T-helper 9 cell (primary cell): ENCODE measurements around the gene POLR2H.

Experiments
- DNase-seq: peaks from one replicate; pipeline ENCODE4 v3.0.0-alpha.2; 2020

Gene POLR2H

DNA sequence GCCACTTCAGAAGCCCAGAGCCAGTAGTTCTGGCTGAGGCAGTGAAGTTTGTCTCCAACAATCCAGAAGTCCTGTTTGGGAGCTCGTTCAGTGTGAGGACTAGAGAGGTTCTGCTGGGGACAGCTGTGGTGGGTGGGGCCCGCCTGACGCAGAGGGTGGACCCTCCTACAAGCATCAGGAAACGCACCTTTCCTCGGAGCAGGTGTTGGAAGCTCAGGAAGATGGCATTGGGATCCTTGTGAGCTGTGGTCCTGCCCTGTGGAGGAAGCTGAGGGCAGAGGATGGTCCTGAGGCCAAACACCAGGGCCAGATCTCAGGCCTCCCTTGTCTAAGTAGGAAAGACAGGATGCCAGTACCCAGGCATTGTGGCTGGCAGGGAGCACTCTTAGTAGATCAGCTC is 11.4 kb downstream of the POLR2H start:
- DNase-seq: no peak

DNA sequence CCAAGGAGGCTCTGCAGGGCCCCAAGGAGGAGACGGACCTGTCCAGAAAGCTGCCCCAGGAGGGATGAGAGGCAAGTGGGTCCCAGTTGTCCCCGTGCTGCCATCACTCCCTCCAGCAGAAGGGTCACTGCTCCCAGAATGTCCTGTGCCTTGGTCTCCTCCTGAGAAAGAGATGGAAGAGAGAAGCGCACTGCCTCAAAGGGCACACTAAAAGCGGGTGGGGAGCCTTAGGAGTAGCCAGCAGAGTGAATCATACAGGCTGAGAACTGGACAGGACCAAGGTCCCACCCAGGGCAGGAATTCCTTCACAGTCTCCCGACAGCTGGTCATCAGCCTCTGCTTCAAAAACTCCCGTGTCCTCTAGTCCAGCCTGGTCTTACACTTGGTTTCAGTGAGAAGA is 11.9 kb downstream of the POLR2H start:
- DNase-seq: no peak

DNA sequence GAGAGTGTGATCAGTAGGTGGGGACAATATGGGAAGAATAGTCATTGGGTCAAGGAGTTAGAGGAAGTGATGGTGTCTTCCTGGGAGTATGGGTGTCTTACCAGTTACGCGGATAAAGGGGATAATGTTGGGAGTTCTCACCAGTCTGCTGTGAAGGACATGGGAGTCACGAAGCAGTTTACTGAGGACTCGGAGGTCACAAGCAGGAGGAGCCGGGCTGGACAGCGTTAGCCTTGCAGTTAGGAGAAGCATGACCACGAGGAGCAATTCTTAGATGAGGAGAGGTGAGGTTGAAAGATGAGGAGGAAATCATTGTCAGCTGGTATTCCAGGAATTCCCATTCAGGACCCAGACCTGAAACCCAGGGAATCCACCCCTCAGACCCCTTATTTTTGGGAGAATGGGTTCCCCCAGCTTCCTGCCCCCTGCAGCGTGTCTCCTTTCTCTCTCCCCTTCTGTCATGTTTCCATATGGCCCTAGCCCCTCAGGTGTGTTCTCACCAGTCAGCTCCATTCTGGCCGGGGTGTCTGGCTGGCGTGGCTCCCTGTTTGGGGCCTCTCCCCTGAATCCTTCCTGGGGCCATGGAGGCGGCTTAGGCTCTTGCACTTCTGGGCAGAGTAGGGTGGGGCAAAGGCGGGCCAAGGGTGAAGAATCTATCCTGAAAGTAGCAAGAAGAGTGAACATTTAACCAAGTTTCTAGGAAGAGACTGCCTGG is 14.4 kb downstream of the POLR2H start:
- no peak for DNase-seq

DNA sequence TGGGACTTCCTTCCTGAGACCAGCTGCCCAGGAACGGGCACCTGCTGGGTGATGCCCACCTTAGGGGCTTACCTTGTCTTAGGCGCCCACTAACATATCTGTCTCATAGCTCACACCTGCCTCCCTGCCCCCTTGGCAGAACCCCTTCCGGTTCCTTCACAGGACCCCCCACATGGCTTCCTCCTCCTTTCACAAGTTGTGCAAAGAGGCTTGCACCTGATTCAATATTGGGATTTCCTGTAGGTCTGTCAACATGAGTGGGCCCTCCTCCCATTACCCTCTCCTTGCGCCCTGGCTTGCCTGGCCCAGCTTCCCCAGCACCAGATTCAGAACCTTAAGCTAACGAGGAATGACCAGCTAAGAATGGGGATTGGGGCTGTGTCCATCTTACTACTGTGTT is 15.9 kb downstream of the POLR2H start:
- no peak for DNase-seq

DNA sequence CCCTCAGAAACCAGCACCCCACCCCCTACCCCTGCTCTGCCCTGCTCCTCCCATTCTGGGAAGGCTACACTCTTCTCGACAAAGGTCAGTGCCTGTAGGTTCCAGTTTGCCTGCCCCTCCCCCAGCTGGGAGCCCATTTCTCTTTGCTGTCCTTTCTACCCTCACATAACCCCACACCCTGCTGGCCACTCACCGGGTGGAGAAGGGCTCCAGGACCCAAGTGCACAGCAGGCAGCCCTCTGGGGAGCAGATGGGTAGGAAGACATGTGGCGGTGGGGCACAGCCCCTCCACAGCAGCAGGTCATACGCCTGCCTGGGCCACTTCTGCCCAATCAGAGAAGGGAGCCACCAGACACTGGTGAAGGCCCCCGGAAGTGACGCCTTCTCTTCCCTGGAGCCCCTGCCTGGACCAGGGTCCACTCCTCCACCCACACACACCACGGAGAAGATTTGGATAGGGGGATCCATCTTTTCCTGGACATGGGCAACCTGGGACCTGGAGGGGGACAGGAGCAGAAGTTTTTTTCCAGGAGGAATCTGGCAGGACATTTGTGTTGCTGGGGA is 16.5 kb downstream of the POLR2H start, which contains the start of gene THPO:
Gene THPO (minus strand): TSS at position 326 of the 564 bp plus-strand sequence. CDS start 1,948 bp downstream, outside the sequence.
- no peak for DNase-seq

DNA sequence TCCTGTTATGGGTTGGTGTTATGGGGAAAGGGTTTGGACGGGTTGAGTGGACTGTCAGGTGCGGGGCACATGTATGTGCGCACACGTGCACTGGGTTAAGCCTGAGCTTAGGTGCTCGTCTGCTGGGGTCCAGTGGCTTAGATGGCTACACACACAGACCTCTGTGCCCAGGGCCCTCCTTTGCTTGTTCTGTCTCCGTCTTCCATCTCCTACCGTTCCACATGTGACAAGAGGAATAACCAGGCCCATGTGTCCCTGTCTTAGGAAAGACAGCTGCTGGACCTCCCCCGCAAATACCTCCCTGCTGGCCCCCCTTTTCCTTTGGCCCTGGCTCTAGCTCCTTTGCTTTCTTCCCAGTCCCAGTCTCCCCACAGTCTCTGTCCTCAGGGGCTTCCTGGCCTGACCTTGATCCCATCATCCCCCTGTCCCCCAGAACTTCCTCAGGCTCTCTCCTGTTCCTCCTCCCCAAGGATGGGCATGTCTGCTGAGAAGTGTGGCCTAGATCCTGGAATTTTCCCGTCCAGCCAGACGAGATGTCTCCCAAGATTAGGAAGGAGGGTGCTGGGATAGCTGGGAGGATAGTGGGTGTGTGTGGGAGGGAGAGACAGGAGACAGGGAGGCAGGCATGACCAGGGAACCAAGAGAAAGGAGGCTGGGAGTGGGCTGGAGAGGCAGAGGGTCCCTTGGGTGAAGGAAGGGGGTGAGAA is 17.3 kb downstream of the POLR2H start:
- DNase-seq: no peak

DNA sequence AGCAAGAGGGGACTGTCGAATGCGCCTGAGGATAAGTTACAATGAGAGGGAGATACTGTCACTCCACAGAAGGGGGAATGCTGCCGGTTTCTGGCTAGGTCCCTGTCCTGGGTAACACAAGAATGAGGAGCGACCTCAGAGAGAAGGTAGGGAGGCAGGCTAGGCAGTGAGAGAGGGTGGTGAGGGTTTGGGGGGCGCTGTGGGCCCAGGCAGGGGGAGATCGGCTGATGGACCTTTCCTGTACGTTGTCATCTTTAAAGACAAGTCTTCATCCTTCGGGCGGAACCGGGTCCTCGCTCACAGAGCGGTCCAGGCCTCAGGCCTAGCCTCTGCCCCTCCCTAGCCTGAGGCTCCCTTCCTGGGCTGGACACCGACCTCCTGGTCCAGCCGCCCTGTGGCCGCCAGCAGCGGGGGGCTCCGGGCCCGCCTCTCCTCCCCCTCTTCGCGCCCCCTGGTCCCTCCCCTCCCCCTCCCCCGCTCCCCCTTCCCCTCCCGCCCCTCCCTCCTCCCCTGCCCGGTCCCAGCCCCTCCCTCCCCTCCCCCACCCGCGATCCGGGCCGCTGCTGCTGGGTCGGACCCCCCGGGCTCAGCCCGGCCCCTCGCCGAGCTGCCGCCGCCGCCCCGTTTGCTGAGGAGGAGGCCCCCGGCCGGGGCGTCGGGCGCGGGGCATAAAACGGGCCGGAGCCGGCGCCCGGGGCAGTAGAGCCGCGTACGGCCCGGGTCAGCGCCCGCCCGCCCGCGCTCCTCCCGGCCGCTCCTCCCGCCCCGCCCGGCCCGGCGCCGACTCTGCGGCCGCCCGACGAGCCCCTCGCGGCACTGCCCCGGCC is 18.1 kb downstream of the POLR2H start, which contains the start of gene CHRD:
Gene CHRD (plus strand): TSS at position 697 of the 827 bp plus-strand sequence. CDS start 265 bp downstream, outside the sequence.
- no peak for DNase-seq

DNA sequence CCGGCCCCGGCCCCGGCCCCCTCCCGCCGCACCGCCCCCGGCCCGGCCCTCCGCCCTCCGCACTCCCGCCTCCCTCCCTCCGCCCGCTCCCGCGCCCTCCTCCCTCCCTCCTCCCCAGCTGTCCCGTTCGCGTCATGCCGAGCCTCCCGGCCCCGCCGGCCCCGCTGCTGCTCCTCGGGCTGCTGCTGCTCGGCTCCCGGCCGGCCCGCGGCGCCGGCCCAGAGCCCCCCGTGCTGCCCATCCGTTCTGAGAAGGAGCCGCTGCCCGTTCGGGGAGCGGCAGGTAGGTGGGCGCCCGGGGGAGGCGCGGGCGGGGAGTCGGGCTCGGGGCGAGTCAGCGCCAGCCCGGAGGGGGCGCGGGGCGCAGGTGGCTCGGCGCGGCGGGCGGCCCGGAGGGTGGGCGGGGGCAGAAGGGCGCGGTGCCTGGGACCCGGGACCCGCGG is 18.7 kb downstream of the POLR2H start:
- peak; percentile 15 for DNase-seq

DNA sequence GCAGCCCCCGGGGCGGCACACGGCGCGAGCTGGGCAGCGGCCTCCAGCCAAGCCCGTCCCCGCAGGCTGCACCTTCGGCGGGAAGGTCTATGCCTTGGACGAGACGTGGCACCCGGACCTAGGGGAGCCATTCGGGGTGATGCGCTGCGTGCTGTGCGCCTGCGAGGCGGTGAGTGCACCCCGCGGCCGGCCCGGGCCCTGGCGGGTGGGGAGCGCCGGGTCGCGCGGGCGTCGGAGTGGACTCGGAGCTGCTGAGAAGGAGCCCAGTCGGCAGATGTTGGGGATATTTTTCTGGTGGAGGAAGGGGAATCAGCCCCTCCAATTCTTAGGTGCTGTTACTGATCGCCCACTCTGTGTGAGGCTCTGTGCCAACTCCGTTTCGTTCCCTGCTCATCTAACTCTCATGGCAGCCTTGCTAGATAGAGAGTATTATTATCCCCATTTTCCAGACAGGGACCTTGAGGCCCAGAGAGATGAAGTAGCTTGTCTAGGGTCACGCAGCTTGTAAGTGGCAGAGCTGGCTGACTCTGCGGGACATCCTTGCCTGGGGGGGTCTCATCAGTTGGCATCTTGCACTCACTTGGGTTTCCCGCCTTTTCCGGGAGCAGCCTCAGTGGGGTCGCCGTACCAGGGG is 19.2 kb downstream of the POLR2H start:
- no peak for DNase-seq

DNA sequence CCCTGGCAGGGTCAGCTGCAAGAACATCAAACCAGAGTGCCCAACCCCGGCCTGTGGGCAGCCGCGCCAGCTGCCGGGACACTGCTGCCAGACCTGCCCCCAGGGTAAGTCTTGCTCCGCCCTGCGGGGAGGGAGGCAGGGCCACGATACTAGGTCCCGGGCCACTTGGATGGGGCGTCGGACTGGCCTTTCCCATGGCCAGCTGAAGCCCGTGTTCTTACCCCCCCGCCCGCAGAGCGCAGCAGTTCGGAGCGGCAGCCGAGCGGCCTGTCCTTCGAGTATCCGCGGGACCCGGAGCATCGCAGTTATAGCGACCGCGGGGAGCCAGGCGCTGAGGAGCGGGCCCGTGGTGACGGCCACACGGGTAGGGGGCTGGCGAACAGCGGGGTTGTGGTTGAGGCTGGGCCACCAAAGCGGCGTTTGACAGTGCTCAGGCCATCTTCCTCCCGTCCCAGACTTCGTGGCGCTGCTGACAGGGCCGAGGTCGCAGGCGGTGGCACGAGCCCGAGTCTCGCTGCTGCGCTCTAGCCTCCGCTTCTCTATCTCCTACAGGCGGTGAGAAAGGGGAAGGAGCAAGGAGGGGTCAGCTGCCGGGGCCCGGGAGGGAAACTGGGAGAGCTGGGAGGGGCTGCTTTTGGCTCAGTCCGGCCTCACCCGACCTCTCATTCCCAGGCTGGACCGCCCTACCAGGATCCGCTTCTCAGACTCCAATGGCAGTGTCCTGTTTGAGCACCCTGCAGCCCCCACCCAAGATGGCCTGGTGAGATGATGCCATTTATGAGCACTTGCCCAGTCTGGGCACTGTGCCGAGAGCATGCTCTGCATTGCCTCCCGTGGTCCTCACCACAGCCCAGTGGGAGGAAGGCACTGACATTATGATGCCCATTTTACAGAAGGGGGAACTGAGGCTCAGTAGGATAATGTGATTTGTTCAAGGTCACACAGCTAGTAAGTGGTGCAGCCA is 20.0 kb downstream of the POLR2H start:
- no peak for DNase-seq

DNA sequence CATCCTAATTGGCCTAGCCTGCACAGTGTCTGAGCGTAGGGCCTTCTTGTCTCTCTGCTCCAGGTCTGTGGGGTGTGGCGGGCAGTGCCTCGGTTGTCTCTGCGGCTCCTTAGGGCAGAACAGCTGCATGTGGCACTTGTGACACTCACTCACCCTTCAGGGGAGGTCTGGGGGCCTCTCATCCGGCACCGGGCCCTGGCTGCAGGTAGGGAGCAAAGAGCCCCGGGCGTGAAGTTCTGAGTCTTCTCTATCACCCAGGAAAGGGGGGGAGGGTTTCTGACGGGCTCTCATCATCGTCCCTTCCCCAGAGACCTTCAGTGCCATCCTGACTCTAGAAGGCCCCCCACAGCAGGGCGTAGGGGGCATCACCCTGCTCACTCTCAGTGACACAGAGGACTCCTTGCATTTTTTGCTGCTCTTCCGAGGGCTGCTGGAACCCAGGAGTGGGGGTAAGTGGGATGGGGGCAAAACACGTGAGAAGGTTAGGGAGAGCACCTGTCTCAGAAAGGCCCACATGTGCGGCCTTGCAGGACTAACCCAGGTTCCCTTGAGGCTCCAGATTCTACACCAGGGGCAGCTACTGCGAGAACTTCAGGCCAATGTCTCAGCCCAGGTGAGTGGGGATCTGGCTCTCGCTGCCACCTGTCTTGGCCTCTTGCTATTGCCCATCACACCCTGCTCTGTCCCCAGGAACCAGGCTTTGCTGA is 21.0 kb downstream of the POLR2H start:
- DNase-seq: no peak

DNA sequence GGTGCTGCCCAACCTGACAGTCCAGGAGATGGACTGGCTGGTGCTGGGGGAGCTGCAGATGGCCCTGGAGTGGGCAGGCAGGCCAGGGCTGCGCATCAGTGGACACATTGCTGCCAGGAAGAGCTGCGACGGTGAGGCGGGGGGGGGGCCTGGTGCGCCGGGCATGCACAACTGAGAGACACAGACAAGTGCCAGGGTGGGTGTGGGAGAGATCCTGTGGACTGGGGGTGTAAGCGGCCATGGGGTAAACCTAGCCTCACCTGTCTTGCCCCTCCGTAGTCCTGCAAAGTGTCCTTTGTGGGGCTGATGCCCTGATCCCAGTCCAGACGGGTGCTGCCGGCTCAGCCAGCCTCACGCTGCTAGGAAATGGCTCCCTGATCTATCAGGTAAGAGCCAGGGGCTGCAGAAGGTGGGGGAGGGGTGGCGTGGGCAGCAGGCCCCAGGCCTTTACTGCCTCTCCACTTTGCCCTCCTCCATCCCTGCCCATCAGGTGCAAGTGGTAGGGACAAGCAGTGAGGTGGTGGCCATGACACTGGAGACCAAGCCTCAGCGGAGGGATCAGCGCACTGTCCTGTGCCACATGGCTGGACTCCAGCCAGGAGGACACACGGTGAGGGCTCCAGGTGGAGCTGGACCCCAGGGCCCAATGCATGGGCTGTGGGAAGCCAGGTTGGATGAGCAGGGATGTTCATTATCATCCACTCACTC is 21.7 kb downstream of the POLR2H start:
- DNase-seq: no peak

DNA sequence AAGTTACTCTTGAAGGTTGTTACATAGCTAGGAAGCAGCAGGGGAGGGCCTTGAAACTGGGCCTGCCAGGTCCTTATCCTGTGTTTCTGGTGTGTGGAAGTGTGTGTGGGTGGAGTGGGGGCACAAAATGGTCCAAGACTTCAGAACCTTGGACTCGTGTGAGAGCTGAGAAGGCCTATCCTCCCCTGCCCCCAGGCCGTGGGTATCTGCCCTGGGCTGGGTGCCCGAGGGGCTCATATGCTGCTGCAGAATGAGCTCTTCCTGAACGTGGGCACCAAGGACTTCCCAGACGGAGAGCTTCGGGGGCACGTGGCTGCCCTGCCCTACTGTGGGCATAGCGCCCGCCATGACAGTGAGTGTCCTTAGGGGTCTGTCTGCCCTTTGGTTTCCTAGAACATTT is 22.8 kb downstream of the POLR2H start:
- no peak for DNase-seq

DNA sequence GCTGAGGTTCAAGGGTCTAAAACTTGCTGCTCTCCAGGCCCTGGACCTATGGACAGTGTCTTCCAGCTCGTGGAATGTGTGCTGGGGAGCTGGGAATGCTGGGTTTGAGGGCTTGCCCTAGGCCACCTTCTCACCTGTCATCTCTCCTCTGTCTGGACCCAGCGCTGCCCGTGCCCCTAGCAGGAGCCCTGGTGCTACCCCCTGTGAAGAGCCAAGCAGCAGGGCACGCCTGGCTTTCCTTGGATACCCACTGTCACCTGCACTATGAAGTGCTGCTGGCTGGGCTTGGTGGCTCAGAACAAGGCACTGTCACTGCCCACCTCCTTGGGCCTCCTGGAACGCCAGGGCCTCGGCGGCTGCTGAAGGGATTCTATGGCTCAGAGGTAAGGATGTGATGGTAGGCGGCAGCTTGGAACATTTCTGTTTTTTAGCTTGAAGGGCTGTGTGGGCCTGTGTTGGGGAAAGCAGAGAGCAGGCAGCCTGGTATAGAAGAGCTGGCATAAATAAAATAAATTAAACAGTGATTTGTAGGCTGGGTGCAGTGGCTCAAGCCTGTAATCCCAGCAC is 23.4 kb downstream of the POLR2H start:
- no peak for DNase-seq

DNA sequence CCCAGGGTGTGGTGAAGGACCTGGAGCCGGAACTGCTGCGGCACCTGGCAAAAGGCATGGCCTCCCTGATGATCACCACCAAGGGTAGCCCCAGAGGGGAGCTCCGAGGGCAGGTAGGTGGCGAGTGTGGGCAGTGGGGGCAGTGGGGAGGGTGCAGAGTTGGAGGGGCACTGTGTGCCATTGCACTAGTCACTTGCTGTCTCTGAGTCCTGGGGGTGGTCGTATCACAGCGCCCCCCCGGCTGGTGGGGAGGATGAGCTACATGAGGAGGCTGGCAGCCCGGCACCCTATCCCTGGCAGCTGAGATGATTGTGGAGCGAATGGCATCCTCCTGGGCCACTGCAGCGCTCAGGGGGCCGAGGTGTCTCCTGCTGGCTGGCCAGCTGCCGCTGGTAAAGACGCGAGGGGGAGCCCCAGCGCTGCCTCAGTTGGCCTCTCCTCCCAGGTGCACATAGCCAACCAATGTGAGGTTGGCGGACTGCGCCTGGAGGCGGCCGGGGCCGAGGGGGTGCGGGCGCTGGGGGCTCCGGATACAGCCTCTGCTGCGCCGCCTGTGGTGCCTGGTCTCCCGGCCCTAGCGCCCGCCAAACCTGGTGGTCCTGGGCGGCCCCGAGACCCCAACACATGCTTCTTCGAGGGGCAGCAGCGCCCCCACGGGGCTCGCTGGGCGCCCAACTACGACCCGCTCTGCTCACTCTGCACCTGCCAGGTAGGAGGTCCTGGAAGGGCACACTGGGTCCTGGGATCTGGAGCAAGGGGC is 24.7 kb downstream of the POLR2H start:
- no peak for DNase-seq

DNA sequence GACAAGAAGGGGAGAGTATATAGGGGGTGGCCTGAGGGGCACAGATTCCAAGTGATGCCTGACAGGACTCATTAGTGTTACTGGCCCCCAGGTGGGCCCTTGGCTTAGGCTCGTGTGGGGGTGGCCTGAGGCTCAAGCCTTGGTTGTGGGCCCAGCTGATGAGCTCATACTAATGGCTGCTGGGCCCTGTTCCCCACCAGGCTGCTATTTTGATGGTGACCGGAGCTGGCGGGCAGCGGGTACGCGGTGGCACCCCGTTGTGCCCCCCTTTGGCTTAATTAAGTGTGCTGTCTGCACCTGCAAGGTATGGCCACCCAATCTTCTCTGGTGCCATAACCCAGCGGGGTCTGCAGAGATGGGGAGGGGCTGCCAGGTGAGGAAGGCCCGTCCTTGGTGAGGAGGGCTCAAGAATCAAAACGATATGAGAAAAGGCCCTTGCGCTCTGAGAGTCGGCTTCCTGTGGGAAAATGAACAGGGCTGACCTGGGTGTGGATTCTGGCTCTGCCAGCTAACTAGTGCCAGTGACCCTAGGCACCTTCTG is 25.7 kb downstream of the POLR2H start:
- DNase-seq: no peak

DNA sequence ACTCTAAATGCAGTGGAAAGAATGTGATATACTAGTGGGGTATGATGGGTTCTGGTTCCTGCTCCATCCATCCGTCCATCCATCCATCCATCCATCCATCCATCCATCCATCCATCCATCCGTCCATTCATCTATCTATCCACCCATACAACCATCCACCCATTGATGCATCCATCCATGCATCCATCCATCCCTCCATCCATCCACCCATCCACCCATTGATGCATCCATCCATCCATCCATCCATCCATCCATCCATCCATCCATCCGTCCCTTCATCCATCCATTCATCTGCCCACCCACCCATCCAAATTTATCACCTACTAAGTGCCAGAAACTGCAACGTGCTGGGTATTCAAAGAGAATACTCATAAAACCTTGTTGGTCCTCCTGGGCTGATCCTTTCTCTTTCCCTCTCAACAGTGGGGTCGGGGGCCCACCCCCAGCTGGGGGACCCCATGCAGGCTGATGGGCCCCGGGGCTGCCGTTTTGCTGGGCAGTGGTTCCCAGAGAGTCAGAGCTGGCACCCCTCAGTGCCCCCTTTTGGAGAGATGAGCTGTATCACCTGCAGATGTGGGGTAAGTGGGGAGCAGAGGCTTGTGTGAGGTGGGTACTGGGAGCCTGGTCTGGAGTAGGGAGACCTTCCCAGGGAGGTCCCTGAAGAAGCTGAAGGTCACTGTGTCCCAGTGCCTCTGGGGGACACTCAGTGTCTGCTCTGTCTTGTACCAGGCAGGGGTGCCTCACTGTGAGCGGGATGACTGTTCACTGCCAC is 26.8 kb downstream of the POLR2H start:
- no peak for DNase-seq

DNA sequence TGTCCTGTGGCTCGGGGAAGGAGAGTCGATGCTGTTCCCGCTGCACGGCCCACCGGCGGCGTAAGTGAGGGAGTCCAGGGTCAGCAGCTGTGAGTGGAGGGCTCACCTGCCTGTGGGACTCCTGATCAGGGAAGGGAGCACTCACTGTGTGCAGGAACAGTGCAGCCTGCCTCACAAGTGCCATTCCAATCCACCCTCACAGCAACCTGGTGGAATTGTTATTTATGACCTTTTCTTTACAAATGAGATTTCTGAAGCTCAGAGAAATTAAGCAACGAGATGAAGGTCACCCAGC is 27.4 kb downstream of the POLR2H start:
- DNase-seq: no peak
